ENCODE data around the gene GDF2.

GDF2 gene

GRCh38 chr10:47348138-47348651, 25.9 kb downstream of the GDF2 start, which contains the start of gene RBP3:
Gene RBP3 (plus strand): TSS chr10:47348363. CDS start chr10:47348485, 122 bp downstream.
- no peak for TF ChIP-seq CTCF (IDR thresholded peaks at IDR 0.05; ENCODE audit: low read depth, low read length)
- DNase-seq (ENCODE audit: extremely low read depth, low read depth): no peak

- TF ChIP-seq CTCF (IDR thresholded peaks at IDR 0.05; ENCODE audit: low read depth, low read length): no peak
- DNase-seq (ENCODE audit: extremely low read depth, low read depth): no peak
Observed at GRCh38 chr10:47348661-47349470, 26.6 kb downstream of the GDF2 start.

GRCh38 chr10:47349516-47349915, 27.3 kb downstream of the GDF2 start:
- no peak for TF ChIP-seq CTCF (IDR thresholded peaks at IDR 0.05; ENCODE audit: low read depth, low read length)
- no peak for DNase-seq (ENCODE audit: extremely low read depth, low read depth)

- no peak for TF ChIP-seq CTCF (IDR thresholded peaks at IDR 0.05; ENCODE audit: low read depth, low read length)
- DNase-seq (ENCODE audit: extremely low read depth, low read depth): no peak
Observed at GRCh38 chr10:47349941-47350371, 27.7 kb downstream of the GDF2 start.

- no peak for TF ChIP-seq CTCF (IDR thresholded peaks at IDR 0.05; ENCODE audit: low read depth, low read length)
- no peak for DNase-seq (ENCODE audit: extremely low read depth, low read depth)
Observed at GRCh38 chr10:47350671-47351640, 28.7 kb downstream of the GDF2 start.

GRCh38 chr10:47351899-47352815, 29.9 kb downstream of the GDF2 start:
- no peak for DNase-seq (ENCODE audit: extremely low read depth, low read depth)
- TF ChIP-seq CTCF (IDR thresholded peaks at IDR 0.05; ENCODE audit: low read depth, low read length): no peak
